HG03280 (cell line): ENCODE results near the gene PCMTD2.
"Not testable (repeated sequence)": the region's sequence is repeated elsewhere in the genome, so short reads cannot be mapped to it uniquely, and the experiment has no call there.

Experiments used
- ATAC-seq: cut with Tn5 transposase; IDR thresholded peaks from one replicate; pipeline ENCODE4 v1.9.1; 2021; ENCODE audit warnings: mild to moderate bottlenecking, moderate library complexity; ENCODE audit not compliant: unreplicated experiment

The PCMTD2 gene

GRCh38 chr20:64223526-64224067 is 32.0 kb upstream of the PCMTD2 start:
- no peak for ATAC-seq

DNA sequence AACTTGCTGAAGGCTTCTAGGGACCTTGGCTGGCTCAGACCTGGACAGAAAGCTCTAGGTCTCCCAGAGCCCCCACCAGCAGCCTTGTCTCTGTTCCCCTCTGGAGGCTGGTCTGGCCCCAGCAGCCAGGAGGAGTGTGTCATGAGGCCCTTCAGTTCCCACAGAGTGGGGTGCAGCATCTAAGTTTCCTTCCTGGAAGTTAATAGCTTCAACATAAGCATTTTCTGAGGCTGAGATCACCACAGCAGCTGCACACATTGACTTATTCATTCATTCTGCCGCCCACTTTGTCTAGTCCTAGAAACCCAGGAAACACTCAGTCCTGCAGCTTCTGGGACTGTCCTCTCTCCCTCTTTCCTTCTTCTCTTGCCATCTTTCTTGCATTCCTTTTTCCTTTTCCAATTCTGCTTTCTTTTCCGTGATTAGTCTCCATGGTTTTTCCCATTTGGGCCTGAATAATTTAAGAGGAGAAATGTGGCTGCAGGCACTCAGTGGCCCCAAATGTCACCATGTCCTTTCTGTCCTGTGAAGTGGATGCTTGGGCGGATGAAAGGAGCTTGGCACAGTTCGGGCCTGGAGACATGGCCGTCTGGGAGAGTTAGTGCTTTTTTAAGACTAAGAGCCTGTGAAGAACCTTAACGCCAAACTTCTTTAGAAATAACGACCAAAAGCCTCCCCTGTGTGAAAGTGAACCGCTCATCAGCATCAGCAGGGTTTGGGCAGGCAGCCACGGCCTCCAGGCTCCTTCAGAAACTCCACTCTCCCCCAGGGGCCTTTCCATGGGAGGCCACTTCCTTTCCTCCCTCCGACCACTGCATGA is 31.0 kb upstream of the PCMTD2 start:
- no peak for ATAC-seq

DNA sequence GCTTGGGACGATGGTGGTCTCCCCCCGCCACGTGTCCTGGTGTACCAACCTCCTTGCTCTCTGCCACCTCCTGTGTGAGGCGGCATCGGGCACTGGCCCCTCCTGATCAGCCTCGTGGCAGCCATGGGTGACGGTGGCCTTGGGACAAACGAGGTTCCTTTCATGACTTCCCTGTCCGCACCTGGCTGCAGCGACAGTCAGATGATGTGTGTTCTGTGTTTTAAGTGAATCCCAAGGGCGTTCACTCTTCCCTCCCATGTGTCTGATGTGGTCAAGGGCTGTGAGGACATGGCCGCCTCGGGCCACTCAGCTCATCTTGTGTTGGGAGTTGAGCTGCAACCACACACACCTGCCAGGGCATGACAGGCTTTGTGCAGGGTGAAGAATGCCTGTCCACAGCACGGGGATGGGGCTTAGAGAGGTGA is 30.4 kb upstream of the PCMTD2 start:
- no peak for ATAC-seq

- ATAC-seq: no peak
Observed at GRCh38 chr20:64225828-64226598, 29.5 kb upstream of the PCMTD2 start.

GRCh38 chr20:64226686-64227580 is 28.6 kb upstream of the PCMTD2 start:
- no peak for ATAC-seq

GRCh38 chr20:64228086-64228653 is 27.4 kb upstream of the PCMTD2 start:
- no peak for ATAC-seq

DNA sequence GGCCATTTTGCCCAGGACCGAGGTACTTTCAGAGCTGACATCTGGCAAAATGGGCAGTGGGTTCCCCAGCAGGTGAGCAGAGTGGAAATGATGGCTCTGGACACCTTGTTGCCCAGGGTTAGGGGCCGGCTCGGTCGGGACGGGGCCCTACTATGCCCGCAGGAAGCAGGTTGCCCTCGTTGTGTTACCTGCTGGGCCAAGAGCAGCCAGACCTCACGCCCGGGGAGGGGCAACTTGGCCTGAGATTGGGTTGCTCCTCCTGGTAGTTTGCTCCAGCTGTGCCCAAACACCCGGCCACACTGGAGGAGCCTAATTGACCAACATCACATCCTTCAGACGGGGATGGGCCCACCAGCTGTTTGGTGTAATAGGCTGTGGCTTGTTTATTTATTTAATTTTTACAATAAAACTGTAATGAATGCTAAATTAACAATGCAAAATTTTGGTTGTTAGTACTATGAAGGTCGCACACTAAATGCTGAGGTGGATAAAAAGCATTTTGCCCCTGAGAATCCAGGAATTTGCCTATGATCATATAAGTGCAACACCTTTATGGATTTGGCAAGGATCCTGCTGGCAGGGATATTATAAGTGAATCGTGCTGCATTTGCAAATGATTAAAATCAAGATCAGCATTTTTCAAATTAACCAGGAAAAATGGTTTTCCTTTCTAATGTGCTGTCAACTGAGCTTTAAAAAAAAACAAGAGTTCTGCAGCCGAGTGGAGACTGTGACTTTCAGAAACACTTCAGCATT is 26.6 kb upstream of the PCMTD2 start:
- ATAC-seq: no peak

- ATAC-seq: no peak
Observed at GRCh38 chr20:64229507-64230061, 26.0 kb upstream of the PCMTD2 start.

DNA sequence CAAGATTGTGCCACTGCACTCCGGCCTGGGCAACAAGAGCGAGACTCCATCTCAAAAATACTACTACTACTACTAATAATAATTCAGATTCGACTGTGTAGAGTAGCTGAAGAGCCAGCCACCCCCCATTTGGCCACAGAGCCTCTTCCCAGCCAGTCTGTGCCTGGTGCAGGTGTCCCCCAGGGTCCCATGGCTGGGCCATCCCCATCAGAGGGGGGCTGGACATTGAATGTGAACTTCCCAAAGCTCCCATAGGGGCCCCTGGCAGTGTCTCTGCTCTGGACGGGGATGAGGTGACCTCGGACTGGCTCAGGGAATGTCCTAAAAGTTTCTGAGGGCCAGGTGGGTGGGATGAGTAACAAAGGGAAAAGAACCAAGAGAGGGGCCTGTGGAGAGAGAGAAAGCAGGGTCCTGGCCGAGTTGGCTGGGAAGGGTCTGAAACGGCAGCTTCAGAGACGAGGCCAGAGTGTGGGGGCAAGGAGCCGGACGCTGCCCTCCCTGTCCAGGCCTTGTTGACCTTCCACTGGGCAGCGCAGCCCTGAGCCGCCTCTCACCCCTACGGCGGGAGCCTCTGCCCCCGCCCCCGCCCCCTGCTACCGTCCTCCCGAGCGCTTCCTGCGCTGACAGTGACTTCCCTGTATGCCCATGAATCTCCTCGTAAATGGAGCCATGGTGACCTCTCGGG is 24.9 kb upstream of the PCMTD2 start:
- no peak for ATAC-seq

- no peak for ATAC-seq
Observed at GRCh38 chr20:64231621-64232550, 23.7 kb upstream of the PCMTD2 start.

GRCh38 chr20:64232794-64233193 is 22.8 kb upstream of the PCMTD2 start:
- ATAC-seq: no peak

DNA sequence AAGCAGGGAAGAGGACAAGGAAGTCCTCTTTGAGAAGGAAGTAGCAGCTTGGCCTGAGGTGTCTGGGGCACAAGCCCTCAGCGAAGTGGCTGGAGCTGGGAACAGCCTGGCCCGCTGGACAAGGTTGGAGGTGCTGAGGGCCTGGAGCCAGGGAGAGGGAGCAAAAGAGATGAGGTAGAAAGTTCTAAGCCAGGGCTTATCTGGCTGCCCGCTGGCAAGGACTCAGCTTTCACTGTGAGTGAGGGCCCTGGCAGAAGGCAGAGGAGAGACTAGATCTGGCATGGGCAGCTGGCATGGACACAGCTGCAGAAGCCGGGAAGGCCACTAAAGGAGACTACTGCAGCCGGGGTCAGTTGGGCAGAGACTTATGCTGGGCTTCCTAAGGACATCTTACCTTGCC is 21.8 kb upstream of the PCMTD2 start:
- ATAC-seq: no peak

DNA sequence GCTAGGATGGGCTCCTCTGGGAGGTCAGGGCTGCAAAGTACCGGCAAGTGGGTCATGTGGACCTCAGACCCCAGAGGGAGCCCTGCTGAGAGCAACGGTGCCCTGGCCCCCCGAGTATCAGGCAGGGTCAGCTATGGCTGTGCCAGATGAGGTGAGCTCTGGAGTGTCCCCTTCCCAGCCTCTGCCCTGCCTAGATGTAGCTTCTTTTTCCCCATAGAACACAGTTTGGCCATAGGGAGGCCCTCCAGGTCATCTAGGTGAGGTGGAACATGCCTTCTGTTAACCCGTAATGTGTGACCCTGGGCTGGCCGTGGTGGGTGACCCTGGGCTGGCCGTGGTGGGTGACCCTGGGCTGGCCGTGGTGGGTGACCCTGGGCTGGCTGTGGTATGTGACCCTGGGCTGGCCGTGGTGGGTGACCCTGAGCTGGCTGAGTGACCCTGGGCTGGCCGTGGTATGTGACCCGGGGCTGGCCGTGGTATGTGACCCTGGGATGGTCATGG is 21.2 kb upstream of the PCMTD2 start:
- no peak for ATAC-seq

DNA sequence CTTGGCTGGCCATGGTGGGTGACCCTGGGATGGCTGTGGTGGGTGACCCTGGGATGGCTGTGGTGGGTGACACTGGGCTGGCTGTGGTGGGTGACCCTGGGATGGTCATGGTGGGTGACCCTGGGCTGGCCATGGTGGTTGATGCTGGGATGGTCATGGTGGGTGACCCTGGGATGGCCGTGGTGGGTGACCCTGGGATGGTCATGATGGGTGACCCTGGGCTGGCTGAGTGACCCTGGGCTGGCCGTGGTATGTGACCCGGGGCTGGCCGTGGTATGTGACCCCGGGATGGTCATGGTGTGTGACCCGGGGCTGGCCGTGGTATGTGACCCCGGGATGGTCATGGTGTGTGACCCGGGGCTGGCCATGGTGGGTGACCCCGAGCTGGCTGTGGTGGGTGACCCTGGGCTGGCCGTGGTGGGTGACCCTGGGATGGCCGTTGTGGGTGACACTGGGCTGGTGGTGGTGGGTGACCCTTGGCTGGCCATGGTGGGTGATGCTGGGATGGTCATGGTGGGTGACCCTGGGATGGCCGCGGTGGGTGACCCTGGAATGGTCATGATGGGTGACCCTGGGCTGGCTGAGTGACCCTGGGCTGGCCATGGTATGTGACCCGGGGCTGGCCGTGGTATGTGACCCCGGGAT is 20.5 kb upstream of the PCMTD2 start:
- ATAC-seq: not testable (repeated sequence)

GRCh38 chr20:64236137-64237088 is 19.1 kb upstream of the PCMTD2 start:
- no peak for ATAC-seq

- ATAC-seq: no peak
Observed at GRCh38 chr20:64237316-64237715, 18.2 kb upstream of the PCMTD2 start.
